ENCODE results near the gene NRG4.
"Not testable (repeated sequence)": the region's sequence is repeated elsewhere in the genome, so short reads cannot be mapped to it uniquely, and the experiment has no call there.

The NRG4 gene

GRCh38 chr15:76011627-76012551, at the start of gene NRG4:
TSS of gene NRG4 (minus strand) at chr15:76012424. CDS start at chr15:76011230, 1,194 bp downstream.
- DNase-seq: no peak

- DNase-seq: peak in 1 of 14 donors; percentile 52
Measured at GRCh38 chr15:76061700-76062099, 49.5 kb upstream of the NRG4 start.

GRCh38 chr15:76060118-76060989, 48.1 kb upstream of the NRG4 start:
- DNase-seq: peak in 2 of 14 donors; percentile 4 to 78

DNA sequence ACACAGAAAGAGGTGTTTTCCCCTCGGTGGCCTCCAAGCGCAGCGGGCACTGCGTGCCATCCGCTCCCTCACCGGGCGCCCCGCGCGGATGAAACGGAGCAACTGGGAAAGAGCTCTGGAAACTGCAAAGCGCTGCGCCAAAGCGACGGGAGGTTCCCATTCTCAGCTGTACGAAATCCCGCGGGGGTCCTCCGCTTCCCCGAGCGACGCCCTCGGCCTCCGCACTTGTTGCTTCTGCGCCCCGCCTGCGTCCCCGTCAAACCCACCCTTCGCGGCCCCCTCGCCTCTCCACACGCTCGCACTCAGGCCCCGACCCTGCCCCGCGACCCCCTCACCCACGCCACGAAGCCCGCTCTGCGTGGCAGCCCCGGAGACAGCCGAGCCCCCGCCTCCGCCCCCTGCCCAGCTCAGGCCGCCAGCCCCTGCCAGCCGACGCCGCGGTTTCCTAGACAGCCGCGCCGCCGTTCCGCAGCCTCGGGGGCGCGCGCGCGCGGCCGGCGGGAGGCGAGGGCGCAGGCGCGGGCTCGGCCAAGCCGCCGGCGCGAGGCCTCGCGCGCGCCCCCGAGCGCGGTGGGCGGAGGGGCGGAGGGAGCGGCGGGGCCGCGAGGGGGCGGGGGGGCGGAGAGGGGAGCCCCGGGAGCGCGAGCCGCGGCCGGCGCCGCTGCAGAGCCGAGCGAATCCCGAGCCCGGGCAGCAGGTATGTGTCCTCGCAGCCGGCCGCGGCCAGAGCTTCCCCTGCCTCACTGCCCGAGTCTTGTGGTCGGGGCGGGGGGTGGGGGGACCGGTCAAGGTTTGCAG, 47.3 kb upstream of the NRG4 start, which contains the start of gene TMEM266:
Gene TMEM266 (plus strand): TSS at position 666 of the 798 bp plus-strand sequence. CDS start 74,279 bp downstream, outside the sequence.
- peak in 7 of 14 donors; percentile 4 to 78 (median 28) for DNase-seq

GRCh38 chr15:76058714-76059319, 46.6 kb upstream of the NRG4 start:
- DNase-seq: peak in 7 of 14 donors; percentile 5 to 82 (median 14)

DNA sequence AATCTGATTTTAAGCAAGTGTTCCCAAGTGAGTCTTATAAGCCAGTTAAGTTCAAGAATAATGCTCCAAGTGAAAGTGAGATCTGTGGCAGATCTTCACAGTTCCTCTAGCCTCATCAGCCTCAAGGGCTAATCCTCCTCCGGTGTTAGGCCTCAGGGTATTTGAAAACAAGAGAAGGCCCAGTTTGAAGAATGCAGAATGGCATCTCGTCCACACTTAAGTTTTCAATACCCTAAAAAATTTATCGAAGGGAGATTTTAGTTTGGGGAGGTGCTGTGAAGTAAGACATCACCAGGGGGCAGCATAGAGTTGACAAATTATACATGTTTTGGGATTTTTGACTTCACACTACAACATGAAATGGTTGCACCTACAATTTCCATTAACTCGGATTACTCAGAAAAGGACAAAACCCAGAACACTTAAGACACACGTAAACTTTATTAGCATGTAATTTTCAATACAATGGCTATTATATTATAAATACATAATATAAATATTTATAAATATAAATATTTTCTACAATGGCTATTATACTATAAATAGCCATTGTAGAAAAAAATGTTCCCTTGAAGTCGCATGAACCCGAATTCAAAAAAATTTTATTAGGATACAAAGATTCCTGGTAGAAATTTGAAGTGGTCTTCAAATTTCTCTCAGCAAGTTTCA, 45.2 kb upstream of the NRG4 start:
- peak in 4 of 14 donors; percentile 0 to 62 (median 6) for DNase-seq

DNA sequence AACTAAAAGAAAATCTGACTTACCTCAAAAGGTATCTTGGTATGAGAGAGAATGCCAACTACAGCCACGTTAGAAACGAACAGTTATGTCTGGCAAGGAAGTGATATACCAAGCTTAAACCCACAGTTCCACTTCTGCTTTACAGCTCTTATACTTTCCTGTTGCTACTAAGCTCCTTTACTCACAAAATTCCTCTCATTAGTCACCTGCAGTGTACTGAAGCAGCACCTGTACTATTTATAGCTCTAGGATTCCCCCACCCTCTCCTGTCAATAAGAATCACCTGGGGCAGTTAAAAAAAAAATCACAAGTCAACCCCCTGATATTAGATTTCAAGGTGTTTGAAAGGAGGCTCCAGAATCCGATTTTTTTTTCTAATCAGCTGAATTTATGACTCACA, 44.7 kb upstream of the NRG4 start:
- peak in 1 of 14 donors; percentile 61 for DNase-seq

DNA sequence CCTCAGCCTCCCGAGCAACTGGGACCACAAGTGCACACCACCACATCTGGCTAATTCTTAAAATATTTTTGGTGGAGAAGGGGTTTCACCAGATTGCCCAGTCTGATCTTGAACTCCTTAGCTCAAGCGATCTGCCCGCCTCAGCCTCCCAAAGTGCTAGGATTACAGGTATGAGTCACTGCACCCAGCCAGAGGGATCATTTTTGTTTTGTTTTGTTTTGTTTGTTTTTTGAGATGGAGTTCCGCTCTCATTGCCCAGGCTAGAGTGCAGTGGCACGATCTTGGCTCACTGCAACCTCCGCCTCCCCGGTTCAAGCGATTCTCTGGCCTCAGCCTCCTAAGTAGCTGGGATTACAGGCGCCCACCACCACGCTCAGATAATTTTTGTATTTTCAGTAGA, 42.0 kb upstream of the NRG4 start:
- DNase-seq: not testable (repeated sequence)

GRCh38 chr15:76038512-76038911, 26.3 kb upstream of the NRG4 start:
- no peak for DNase-seq

DNA sequence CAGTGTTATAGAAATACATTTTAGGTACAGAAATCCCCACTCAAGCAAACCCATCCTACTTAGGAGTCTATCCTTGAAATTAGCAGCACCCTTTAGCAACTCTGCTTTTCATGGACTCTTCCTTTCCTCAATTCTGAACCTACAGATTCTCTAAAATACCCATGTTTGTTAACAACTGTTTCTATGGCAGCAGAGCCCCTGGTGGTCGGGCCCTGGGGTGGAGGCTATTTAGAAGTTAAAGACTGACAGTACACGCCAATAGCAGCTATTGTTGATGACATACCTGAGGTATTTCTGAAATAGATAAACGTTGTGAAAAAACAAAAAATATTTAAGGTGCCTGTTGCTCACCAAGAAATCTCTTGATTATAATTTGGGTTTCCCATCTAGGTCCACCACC, 23.4 kb upstream of the NRG4 start:
- no peak for DNase-seq

GRCh38 chr15:76034111-76034510, 21.9 kb upstream of the NRG4 start:
- DNase-seq: no peak

GRCh38 chr15:76033438-76033837, 21.2 kb upstream of the NRG4 start:
- DNase-seq: no peak

GRCh38 chr15:76032046-76032445, 19.8 kb upstream of the NRG4 start:
- DNase-seq: no peak

DNA sequence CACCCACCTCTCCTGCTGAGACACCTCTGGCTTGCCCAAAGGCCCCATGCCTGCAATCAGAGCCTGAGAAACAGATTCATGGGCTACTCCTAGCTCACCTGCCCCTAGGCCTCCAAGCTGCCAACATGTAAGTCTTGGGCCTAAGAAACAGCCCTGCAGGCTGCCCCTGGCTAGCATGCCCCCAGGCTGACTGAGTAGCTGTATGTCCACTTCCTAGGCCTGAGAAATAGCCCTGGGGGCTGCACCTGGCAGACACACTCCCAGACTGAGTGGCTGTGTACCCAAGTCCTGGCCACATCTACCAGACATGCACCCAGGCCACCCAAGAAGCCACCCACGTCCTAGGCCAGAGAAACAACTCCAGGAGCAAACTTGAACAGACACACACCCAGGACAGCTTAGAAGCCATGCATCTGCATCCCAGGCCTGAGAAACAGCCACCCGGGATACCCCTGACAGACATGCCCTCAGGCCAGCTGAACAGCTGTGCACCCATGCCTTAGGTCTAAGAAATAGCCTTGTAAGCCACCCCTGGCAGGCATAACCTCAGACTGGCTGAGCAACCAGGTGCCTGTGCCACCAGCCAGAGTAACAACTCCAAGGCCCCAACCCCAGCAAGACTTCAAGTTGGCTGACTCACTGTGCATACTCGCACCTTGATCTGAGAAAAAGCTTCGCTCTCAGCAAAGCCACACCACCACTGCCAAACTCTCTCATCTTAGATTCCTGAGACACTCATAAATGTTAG, 12.0 kb upstream of the NRG4 start:
- DNase-seq: no peak

GRCh38 chr15:76013470-76013869, 1.2 kb upstream of the NRG4 start:
- DNase-seq: not testable (repeated sequence)

DNA sequence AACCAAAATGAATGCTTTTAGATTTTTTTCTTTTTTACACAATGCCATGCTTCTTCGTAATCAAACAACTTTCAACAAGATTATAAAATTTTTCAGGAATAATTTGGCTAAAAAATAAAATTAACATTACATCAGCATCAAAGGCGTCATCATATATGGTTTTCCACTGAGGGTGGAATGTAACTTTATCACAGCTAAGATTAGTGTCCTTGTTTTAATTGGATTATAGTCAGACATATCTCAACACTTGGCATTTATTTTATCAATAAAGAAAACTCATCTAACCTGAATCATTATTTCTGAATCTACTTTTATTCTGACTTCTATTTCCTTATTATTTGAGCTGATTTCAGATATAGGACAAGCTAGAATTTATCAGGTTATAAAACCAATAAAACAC, 1.6 kb downstream of the NRG4 start:
- DNase-seq: no peak

- DNase-seq: no peak
Measured at GRCh38 chr15:76006136-76006778, 6.0 kb downstream of the NRG4 start.

DNA sequence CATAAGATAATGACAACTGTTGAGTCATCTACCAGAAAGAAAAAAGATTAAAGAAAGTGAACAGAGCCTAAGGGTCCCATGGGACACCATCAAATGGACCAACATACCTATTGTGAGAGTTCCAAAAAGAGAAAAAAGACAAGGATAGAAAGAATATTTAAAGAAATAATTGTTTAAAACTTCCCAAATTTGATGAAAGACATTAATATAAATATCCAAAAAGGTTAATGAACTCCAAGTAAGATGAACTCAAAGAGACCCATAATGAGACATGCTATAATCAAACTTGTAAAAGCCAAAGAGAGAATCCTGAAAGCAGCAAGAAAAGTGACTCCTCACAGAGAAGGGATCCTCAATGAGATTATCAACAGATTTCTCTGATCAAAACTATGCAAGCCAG, 8.9 kb downstream of the NRG4 start:
- DNase-seq: no peak

- no peak for DNase-seq
Measured at GRCh38 chr15:75995611-75996010, 16.6 kb downstream of the NRG4 start.

- DNase-seq: no peak
Measured at GRCh38 chr15:75994220-75994619, 18.0 kb downstream of the NRG4 start.
